H9 (cell line): ENCODE data around the gene SERPINA6. TPM values are rescaled to one million over a fixed set of nuclear protein-coding genes. Genes with fewer than 3 reads are reported as not detected.

Experiments
- total RNA-seq: library from RNA; stranded (reverse); gene quantifications from 2 replicates; pipeline ENCODE4 v1.2.1, GENCODE V29; 2021

The SERPINA6 gene
- total RNA-seq, 1 experiment from 2014 or later = not detected

Other genes with a start within 250 kb of the SERPINA6 start
- 172 TPM in 2 replicates for gene DDX24, start 242.1 kb downstream of the SERPINA6 start, total RNA-seq
- gene IFI27L1, start 242.0 kb downstream of the SERPINA6 start, total RNA-seq = 27.4 TPM in 2 replicates
- gene IFI27, start 212.6 kb downstream of the SERPINA6 start, total RNA-seq = 1.7 TPM in 2 replicates
- 28.6 and 32.5 TPM in 2 replicates for gene IFI27L2, start 193.7 kb downstream of the SERPINA6 start, total RNA-seq
- gene PPP4R4, start 149.0 kb downstream of the SERPINA6 start, total RNA-seq = 3.9 and 5.1 TPM in 2 replicates
- gene SERPINA10, start 30.1 kb downstream of the SERPINA6 start, total RNA-seq = not detected in 2 replicates
- not detected in 2 replicates for gene SERPINA2, start 43.4 kb upstream of the SERPINA6 start, total RNA-seq
- gene SERPINA1, start 65.3 kb upstream of the SERPINA6 start, total RNA-seq = not detected in 2 replicates
- not detected in 2 replicates for gene SERPINA11, start 129.5 kb upstream of the SERPINA6 start, total RNA-seq
- gene SERPINA9, start 152.9 kb upstream of the SERPINA6 start, total RNA-seq = not detected in 2 replicates
- not detected in 2 replicates for gene SERPINA12, start 186.1 kb upstream of the SERPINA6 start, total RNA-seq
- gene SERPINA4, start 238.1 kb upstream of the SERPINA6 start, total RNA-seq = not detected in 2 replicates